ENCODE results near the gene PANK2.
"Not testable (repeated sequence)": the region's sequence is repeated elsewhere in the genome, so short reads cannot be mapped to it uniquely, and the experiment has no call there.

Gene PANK2

GRCh38 chr20:3935956-3936340 lies 46.8 kb downstream of the PANK2 start:
- H3K27me3 ChIP-seq (ENCODE audit: control insufficient read depth, insufficient read depth, low read length), result no peaks in the 10 kb centered on the region
- no peak overlapping the region for H3K4me3 ChIP-seq (ENCODE audit: low read length)
- H3K4me1 ChIP-seq (ENCODE audit: control insufficient read depth, insufficient read depth, low read length), result peaks cover 3% of the 10 kb centered on the region
- H3K36me3 ChIP-seq (ENCODE audit: control insufficient read depth, insufficient read depth, low read length), result no peaks in the 10 kb centered on the region
- H3K9ac ChIP-seq (ENCODE audit: low read length), result no peak overlapping the region
- H3K9me3 ChIP-seq (ENCODE audit: control insufficient read depth, low read length), result no peaks in the 10 kb centered on the region

- Histone ChIP-seq H3K36me3 (ENCODE audit: control insufficient read depth, insufficient read depth, low read length) (no peaks in the 10 kb centered on the region), H3K9me3 (ENCODE audit: control insufficient read depth, low read length) (no peaks in the 10 kb centered on the region), H3K27me3 (ENCODE audit: control insufficient read depth, insufficient read depth, low read length) (no peaks in the 10 kb centered on the region), H3K4me1 (ENCODE audit: control insufficient read depth, insufficient read depth, low read length) (peaks cover 3% of the 10 kb centered on the region), H3K4me3 (ENCODE audit: low read length) (no peak overlapping the region), H3K9ac (ENCODE audit: low read length) (no peak overlapping the region)
Measured at GRCh38 chr20:3937618-3938017, 48.4 kb downstream of the PANK2 start.

- Histone ChIP-seq H3K9me3 (ENCODE audit: control insufficient read depth, low read length) (no peaks in the 10 kb centered on the region), H3K9ac (ENCODE audit: low read length) (no peak overlapping the region), H3K36me3 (ENCODE audit: control insufficient read depth, insufficient read depth, low read length) (no peaks in the 10 kb centered on the region), H3K27me3 (ENCODE audit: control insufficient read depth, insufficient read depth, low read length) (no peaks in the 10 kb centered on the region), H3K4me3 (ENCODE audit: low read length) (no peak overlapping the region), H3K4me1 (ENCODE audit: control insufficient read depth, insufficient read depth, low read length) (no peaks in the 10 kb centered on the region)
Measured at GRCh38 chr20:3940905-3941304, 51.7 kb downstream of the PANK2 start.

- H3K9me3 ChIP-seq (ENCODE audit: control insufficient read depth, low read length); H3K4me3 ChIP-seq (ENCODE audit: low read length); H3K9ac ChIP-seq (ENCODE audit: low read length); H3K4me1 ChIP-seq (ENCODE audit: control insufficient read depth, insufficient read depth, low read length); H3K27me3 ChIP-seq (ENCODE audit: control insufficient read depth, insufficient read depth, low read length); H3K36me3 ChIP-seq (ENCODE audit: control insufficient read depth, insufficient read depth, low read length): not testable (repeated sequence)
Measured at GRCh38 chr20:3946666-3947065, 57.5 kb downstream of the PANK2 start.

- no peaks in the 10 kb centered on the region for H3K9me3 ChIP-seq (ENCODE audit: control insufficient read depth, low read length)
- no peak overlapping the region for H3K9ac ChIP-seq (ENCODE audit: low read length)
- H3K4me3 ChIP-seq (ENCODE audit: low read length), result no peak overlapping the region
- H3K4me1 ChIP-seq (ENCODE audit: control insufficient read depth, insufficient read depth, low read length), result peaks cover 4% of the 10 kb centered on the region
- no peaks in the 10 kb centered on the region for H3K27me3 ChIP-seq (ENCODE audit: control insufficient read depth, insufficient read depth, low read length)
- no peaks in the 10 kb centered on the region for H3K36me3 ChIP-seq (ENCODE audit: control insufficient read depth, insufficient read depth, low read length)
Measured at GRCh38 chr20:3964719-3965118, 75.5 kb downstream of the PANK2 start.

GRCh38 chr20:3966571-3966970 lies 77.4 kb downstream of the PANK2 start:
- H3K4me3 ChIP-seq (ENCODE audit: low read length), result no peak overlapping the region
- H3K36me3 ChIP-seq (ENCODE audit: control insufficient read depth, insufficient read depth, low read length), result no peaks in the 10 kb centered on the region
- no peaks in the 10 kb centered on the region for H3K9me3 ChIP-seq (ENCODE audit: control insufficient read depth, low read length)
- no peaks in the 10 kb centered on the region for H3K27me3 ChIP-seq (ENCODE audit: control insufficient read depth, insufficient read depth, low read length)
- peaks cover 11% of the 10 kb centered on the region for H3K4me1 ChIP-seq (ENCODE audit: control insufficient read depth, insufficient read depth, low read length)
- H3K9ac ChIP-seq (ENCODE audit: low read length), result no peak overlapping the region

GRCh38 chr20:3970016-3970415 lies 80.8 kb downstream of the PANK2 start:
- Histone ChIP-seq H3K27me3 (ENCODE audit: control insufficient read depth, insufficient read depth, low read length) (no peaks in the 10 kb centered on the region), H3K36me3 (ENCODE audit: control insufficient read depth, insufficient read depth, low read length) (no peaks in the 10 kb centered on the region), H3K9me3 (ENCODE audit: control insufficient read depth, low read length) (no peaks in the 10 kb centered on the region), H3K9ac (ENCODE audit: low read length) (no peak overlapping the region), H3K4me3 (ENCODE audit: low read length) (no peak overlapping the region), H3K4me1 (ENCODE audit: control insufficient read depth, insufficient read depth, low read length) (peaks cover 7% of the 10 kb centered on the region)

GRCh38 chr20:3971145-3971544 lies 82.0 kb downstream of the PANK2 start:
- Histone ChIP-seq H3K9me3 (ENCODE audit: control insufficient read depth, low read length) (no peaks in the 10 kb centered on the region), H3K27me3 (ENCODE audit: control insufficient read depth, insufficient read depth, low read length) (no peaks in the 10 kb centered on the region)

GRCh38 chr20:3972161-3972560 lies 83.0 kb downstream of the PANK2 start:
- Histone ChIP-seq H3K27me3 (ENCODE audit: control insufficient read depth, insufficient read depth, low read length) (no peaks in the 10 kb centered on the region), H3K36me3 (ENCODE audit: control insufficient read depth, insufficient read depth, low read length) (no peaks in the 10 kb centered on the region), H3K9me3 (ENCODE audit: control insufficient read depth, low read length) (no peaks in the 10 kb centered on the region), H3K4me3 (ENCODE audit: low read length) (no peak overlapping the region), H3K9ac (ENCODE audit: low read length) (no peak overlapping the region), H3K4me1 (ENCODE audit: control insufficient read depth, insufficient read depth, low read length) (peaks cover 7% of the 10 kb centered on the region)

More at GRCh38 chr20:3971145-3971544, 82.0 kb downstream of the PANK2 start:
- Histone ChIP-seq H3K4me1 (ENCODE audit: control insufficient read depth, insufficient read depth, low read length) (peaks cover 7% of the 10 kb centered on the region), H3K4me3 (ENCODE audit: low read length) (no peak overlapping the region), H3K36me3 (ENCODE audit: control insufficient read depth, insufficient read depth, low read length) (no peaks in the 10 kb centered on the region), H3K9ac (ENCODE audit: low read length) (no peak overlapping the region)

- not testable (repeated sequence) for H3K36me3 ChIP-seq (ENCODE audit: control insufficient read depth, insufficient read depth, low read length); H3K9ac ChIP-seq (ENCODE audit: low read length); H3K27me3 ChIP-seq (ENCODE audit: control insufficient read depth, insufficient read depth, low read length); H3K4me1 ChIP-seq (ENCODE audit: control insufficient read depth, insufficient read depth, low read length); H3K4me3 ChIP-seq (ENCODE audit: low read length); H3K9me3 ChIP-seq (ENCODE audit: control insufficient read depth, low read length)
Measured at GRCh38 chr20:3972631-3973030, 83.4 kb downstream of the PANK2 start.

- Histone ChIP-seq H3K36me3 (ENCODE audit: control insufficient read depth, insufficient read depth, low read length) (no peaks in the 10 kb centered on the region), H3K9ac (ENCODE audit: low read length) (no peak overlapping the region), H3K9me3 (ENCODE audit: control insufficient read depth, low read length) (no peaks in the 10 kb centered on the region), H3K27me3 (ENCODE audit: control insufficient read depth, insufficient read depth, low read length) (no peaks in the 10 kb centered on the region), H3K4me3 (ENCODE audit: low read length) (no peak overlapping the region), H3K4me1 (ENCODE audit: control insufficient read depth, insufficient read depth, low read length) (peaks cover 7% of the 10 kb centered on the region)
Measured at GRCh38 chr20:3973705-3974104, 84.5 kb downstream of the PANK2 start.

GRCh38 chr20:3976511-3976910 lies 87.3 kb downstream of the PANK2 start:
- H3K9me3 ChIP-seq (ENCODE audit: control insufficient read depth, low read length), result no peaks in the 10 kb centered on the region

More at GRCh38 chr20:3976511-3976910, 87.3 kb downstream of the PANK2 start:
- no peaks in the 10 kb centered on the region for H3K27me3 ChIP-seq (ENCODE audit: control insufficient read depth, insufficient read depth, low read length)
- H3K4me3 ChIP-seq (ENCODE audit: low read length), result no peak overlapping the region
- H3K36me3 ChIP-seq (ENCODE audit: control insufficient read depth, insufficient read depth, low read length), result no peaks in the 10 kb centered on the region
- H3K4me1 ChIP-seq (ENCODE audit: control insufficient read depth, insufficient read depth, low read length), result no peaks in the 10 kb centered on the region
- H3K9ac ChIP-seq (ENCODE audit: low read length), result no peak overlapping the region

Measured in mucosa of stomach (tissue), 1 donor.